Activated CD8-positive, alpha-beta memory T cell treated with anti-CD3 and anti-CD28 coated beads for 24 hours (primary cell): Measurements from ENCODE around the gene ARF3.

ENCODE experiments used
- DNase-seq: peaks from one replicate; pipeline ENCODE4 v3.0.0-alpha.2; 2020

ARF3 gene

DNA sequence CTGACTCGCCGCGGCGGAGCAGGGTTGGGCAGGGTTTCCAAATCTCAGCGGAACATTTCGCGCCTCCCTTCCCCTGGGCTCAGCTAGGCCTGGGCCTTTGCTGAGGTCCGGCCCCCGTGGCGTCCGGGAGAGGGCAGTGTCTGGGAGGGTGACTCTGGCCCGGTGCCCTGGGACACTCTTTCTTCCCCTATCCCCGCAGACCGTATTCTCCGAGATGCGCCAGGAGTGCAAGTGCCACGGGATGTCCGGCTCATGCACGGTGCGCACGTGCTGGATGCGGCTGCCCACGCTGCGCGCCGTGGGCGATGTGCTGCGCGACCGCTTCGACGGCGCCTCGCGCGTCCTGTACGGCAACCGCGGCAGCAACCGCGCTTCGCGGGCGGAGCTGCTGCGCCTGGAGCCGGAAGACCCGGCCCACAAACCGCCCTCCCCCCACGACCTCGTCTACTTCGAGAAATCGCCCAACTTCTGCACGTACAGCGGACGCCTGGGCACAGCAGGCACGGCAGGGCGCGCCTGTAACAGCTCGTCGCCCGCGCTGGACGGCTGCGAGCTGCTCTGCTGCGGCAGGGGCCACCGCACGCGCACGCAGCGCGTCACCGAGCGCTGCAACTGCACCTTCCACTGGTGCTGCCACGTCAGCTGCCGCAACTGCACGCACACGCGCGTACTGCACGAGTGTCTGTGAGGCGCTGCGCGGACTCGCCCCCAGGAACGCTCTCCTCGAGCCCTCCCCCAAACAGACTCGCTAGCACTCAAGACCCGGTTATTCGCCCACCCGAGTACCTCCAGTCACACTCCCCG, 23.9 kb upstream of the ARF3 start:
- peak; percentile 68 for DNase-seq

DNA sequence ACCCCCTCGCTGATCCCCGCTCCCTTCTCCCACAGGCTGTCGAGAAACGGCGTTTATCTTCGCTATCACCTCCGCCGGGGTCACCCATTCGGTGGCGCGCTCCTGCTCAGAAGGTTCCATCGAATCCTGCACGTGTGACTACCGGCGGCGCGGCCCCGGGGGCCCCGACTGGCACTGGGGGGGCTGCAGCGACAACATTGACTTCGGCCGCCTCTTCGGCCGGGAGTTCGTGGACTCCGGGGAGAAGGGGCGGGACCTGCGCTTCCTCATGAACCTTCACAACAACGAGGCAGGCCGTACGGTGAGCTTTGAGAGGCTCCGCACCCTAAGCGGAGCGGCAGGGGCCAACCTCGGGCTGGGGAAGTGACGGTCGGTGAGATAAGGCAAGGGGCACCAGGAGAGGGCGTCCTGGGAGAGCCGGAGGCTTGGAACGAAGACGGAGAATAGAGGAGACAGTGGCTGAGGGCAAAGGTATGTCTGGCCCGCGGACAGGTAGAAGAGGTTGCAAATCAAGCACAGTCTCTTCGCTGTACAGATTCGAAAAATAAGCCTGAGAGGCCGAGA, 23.2 kb upstream of the ARF3 start:
- peak; percentile 73 for DNase-seq

DNA sequence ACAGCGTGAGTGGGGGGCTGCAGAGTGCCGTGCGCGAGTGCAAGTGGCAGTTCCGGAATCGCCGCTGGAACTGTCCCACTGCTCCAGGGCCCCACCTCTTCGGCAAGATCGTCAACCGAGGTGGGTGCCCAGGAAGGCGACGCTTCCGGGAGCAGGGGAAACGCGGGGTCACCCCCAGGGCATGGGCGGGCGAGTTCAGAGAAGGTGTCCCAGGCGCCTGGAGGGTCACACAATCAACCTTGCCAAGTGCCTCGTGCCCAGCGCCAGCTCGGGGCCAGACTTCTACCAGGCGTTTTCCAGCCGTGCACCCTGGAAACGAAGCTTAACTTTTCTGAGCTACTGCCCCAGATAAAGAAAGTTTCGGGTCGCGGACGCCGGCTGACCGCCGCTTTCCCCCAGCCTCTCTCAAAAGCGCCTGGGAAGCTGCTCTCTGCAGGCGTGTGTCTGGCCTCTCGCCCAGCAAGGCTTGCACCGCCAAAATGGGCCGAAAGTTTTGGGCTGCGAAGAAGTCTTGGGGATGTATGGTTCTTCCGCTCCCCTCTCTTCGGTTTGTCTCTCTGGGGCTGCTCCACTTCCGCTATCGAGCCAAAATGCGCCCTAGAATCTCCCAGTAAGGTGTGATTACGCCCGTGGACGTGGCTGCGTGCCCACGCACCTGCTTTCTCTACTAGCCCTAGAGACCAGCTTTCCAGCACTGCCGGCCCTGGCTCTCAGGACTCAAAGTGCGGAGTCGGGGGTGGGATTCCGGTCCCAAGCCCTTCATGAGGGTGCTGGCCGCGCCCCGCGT, 22.5 kb upstream of the ARF3 start:
- peak; percentile 72 for DNase-seq

DNA sequence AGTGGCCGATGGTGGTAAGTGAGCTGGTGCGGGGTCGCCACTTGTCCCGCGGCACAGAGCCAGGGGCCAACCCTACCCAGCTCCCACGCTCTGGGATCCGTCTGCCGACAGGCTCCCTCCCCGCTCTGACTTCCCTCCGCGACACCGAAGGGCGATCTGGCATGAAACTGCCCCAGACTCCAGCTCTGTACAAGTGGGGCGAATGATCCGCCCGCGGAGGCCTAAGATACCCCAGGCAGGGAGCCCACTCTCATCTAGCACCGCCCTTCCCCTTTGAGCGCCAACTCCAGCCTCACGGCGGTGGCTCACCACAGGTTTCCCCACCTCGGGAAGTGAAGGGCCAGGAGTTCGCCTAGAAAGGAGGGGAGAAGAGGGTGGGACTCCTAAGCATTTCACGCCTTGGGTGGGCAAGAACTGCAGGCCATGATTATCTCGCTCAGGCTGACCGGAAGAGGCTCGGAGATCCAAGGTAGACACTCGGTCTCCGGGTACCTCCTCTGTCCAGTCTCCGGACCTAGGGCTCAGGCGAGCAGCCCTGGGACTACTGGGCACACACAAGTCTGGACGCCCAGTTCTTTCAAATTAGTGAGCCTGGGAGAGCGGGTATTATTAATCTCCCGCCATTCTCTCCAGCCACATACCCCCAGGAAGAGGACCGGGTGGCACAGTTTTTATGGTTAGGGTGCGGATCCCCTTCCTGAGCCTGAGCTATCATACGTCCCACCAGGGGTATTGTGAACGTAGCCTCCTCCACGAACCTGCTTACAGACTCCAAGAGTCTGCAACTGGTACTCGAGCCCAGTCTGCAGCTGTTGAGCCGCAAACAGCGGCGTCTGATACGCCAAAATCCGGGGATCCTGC, 21.7 kb upstream of the ARF3 start:
- peak; percentile 71 for DNase-seq

DNA sequence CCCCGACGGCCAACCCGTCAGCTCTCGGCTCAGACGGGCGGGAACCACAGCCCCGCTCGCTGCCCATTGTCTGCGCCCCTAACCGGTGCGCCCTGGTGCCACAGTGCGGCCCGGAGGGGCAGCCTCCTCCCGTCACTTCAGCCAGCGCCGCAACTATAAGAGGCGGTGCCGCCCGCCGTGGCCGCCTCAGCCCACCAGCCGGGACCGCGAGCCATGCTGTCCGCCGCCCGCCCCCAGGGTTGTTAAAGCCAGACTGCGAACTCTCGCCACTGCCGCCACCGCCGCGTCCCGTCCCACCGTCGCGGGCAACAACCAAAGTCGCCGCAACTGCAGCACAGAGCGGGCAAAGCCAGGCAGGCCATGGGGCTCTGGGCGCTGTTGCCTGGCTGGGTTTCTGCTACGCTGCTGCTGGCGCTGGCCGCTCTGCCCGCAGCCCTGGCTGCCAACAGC, 21.0 kb upstream of the ARF3 start, which contains the start of gene WNT1:
WNT1 (plus strand) TSS at position 32 of the 450 bp plus-strand sequence; CDS start at position 361, 329 bp downstream.
- peak; percentile 70 for DNase-seq

DNA sequence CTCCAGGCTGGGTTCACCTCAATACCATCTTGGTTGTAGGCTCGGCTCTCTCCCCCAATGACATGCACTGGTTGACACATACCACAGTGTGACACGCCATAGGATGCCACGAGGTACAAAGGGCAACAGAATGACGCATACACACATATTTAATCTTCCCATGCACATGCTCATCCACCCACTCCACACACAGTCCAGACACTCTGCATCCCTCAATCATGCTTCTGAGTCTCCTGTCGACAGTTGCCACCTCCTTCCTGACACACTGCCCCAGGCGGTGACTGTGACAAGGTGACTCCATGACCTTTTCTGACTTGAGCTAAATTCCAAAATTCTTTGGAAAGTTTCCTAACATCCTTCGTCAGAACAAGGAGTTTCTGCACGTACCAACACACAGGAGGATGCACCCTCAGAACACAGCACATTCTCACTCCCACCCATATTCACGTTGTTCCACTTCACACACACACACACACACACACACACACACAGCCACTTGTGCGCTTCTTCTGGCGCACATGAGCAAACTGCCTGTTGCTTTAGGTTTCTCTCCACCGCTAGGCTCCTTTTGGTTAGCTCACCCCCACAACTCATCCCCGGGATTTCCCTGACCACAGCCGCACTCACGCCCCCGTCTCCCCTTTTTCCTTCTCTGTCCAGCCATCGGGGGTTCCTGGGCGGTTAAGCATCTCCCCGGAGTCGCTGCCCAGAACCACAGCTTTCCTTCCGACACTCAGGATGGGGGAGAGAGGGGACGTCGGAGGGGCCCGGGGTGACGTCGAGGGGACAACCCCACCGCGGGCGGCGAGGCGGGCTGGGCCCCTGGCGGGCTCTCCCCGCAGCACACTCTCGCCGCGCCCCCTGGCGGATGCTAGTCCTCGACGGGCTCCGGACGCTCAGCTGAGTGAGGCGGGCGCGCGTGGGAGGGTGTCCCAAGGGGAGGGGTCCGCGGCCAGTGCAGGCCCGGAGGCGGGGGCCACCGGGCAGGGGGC, 20.3 kb upstream of the ARF3 start:
- DNase-seq: peak; percentile 93

DNA sequence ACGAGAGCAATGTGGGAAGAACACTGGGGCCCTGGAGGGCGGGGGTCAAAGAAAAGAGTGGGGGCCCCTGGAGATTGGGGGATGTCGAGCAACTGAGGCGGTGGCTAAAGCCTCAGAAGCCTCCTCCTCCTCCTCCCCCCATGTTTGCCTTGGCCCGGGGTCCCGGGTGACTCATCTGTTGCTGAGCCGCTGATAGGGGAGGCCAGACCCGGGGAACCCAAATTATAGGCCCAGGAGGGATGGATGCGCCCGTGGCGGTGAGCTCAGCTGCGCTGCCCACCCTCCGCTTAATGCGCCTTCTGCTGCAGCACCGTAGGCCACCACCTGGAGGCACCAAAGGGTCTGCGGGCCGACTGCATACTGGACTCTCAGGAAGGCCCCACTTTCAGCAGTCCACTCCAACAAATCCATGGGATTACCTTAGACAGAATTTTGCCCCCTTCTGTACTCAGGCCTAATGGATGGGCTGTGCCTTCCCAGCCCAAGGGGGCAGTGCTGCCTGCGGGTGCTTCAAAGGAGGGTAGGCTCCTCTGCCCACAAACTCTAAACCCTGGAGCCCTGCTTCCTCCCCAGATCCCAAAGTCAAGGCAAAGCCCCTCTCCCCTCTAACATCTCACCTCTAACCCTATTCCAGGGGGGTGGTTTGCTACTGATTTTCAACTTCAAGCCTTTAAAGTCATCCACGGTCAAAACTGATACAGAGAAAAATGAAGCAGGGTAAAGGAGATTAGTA, 16.8 kb upstream of the ARF3 start:
- DNase-seq: peak; percentile 73

DNA sequence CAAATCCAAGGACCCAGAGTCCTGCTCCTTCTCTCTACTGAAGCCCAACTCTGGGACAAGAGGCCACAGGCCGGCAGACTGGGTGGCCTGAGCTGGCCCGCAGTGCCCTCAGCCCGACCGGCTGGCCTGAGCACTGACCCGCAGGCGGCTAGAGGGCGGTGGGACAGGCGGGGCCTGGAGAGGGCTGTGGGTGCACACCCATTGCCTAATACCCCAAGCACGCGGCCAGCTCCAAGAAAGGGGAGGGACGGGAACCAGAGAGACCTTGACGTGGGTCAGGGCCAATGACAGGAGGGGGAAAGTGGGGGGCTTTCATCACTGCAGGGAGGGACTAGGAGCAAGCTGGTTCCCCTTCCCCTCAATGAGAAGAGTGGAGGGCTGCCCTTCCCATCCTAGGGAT, 16.2 kb upstream of the ARF3 start:
- no peak for DNase-seq

DNA sequence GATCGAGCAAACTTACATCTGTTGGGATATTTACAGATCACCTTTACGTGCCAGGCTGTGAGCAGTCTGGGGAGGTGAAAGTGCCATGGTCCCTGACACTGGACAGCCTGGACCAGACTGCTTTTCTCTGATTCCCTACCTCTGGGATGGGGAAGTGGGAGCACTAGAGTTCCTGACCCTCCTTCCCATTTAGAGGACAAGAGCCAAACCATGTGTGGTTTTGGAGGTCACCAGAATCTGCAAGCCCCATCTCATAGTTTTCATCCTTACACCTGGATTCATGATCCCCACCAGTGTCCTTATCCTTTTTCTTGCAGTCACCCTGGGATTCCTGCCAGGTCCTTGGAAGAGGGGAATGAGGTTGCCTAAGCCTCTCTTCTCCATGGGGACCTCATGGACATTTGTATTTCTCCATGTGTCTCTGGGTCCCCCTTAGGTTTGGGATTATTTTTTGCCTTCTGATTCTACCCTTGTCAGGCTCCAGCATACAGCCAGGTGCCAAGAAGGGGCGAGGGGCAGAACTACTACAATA, 15.7 kb upstream of the ARF3 start:
- DNase-seq: no peak

DNA sequence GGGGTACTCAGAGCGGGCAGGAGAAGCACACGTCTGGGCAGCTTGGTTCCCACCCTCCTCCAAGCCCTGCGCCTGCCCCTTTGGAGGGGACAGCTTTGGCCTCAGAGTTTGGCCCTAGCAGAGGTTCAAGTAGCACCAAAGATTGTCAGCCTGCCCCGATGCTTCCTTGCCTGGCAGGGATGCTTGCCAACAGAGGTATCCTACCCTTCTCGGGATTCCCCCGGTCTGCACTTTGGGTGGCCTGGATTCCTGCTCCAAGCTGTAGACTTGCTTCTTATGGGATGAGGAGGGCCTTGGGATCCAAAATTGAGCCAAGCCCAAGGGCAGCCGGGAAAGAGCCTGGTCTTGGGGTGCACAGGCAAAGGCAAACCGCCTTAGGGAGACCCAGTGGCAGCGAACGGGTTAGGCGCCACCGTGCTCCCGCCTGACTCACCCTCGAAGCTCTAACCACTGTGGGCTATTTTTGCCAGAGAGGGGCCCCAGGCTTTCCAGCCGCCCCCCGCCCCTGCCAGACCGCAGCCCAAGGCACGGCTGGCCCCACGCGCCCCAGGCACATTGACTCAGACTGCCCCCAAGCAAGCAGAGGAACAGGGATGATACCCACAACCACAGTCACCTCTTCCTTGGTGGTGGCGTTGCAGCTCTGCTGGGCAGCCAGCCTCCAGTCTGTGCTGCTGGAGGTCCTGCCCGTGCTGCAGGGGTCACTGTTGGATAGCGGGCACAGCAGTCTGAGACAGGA, 15.1 kb upstream of the ARF3 start:
- peak; percentile 76 for DNase-seq

DNA sequence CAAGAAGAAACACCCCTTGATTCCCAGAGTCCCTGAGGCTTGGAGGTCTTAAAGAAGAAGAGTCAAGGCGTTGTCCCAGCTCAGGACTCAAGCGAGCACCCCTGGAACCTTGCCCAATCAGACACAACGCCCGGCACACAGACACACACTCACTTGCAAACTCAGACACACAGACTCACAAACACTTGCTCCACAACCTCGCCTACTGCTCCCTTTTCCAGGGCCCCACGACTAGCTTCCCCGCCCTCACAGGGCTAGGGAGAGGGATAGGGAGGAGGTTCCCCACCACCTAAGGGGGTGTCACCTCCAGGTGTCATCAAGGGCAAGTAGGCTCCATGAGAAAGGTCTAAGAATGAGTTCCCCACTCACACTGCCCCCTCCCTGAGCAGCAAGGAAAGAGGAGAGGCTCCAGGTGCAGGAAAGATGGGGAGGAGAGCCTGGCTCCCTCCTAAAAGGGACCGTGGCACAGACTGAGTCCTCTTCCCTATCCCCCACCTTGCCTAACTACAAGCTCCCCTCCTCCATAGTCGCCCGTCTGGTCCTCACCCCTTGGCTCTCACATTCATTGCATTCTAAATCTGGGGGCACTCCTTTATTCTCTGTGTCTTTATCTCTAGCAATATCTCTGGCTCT, 13.5 kb upstream of the ARF3 start:
- DNase-seq: peak; percentile 61

DNA sequence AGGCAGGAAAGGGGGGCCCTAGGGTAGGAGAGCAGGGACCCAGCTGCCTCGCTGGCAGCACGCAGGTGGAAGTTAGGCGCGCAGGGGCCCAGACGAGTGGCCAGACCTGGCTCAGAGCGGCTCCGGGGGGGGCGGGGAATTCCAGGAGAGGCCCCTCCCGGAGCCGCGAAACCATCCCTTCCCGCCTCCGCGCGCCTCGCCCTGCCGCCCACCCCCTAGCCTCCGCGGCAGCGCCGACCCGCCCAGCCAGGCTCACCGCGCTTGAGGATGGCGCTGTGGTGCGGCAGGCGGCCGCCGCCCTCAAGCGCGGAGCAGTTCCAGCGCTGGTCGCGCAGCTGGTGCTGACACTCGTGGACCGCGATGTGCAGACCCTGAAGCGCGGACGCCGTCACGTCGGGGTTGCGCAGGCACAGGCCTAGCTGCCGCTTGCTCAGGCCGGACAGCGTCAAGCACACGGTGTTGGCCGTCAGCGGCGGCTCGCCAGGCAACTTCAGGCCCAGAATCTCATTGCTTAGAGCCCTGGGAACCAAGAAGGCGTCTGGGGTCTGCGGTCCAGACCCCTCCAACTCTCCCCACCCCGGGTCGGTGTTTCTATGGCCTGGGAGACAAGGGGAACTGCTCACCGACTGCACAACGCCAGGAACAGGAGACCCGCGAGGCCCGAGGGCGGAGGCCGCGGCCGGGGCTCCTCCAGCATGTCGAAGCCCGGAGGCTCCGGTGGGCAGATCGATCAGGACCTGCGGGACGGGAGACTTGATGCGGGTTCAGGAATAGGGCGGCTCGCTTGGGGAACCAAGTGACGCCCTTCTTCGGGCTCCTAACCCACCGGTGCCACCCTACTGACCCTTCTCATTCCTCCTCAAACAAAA, 12.8 kb upstream of the ARF3 start:
- DNase-seq: peak; percentile 72

DNA sequence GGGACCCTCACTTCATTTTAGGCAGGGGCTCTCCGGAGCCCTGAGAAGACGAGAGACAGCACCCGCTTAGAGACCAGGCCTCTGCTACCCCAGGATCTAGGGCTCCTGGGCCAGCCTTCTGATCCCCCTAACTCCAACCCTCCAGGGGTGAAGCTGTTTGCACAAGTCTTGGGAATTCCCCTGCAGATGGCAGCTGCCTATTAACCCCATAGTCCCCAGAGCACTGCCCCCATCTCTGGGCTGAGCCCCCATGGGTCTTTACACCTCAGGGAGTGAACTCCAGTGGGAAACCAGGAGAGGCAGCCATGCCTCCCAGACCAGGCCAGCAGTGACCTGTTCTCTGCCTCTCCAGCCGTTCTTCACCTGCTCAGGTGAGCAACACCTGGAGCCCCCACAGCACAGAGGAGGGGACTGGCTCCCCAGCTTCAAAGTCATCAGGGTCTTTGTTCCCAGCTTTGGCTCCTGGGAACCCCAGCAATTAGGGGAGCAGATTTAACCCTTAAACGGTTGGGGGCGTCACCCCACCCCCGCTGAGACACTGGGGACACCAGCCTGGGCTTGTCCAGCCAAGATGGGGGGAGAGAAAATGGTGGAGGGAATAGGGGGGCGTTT, 12.0 kb upstream of the ARF3 start:
- DNase-seq: no peak

DNA sequence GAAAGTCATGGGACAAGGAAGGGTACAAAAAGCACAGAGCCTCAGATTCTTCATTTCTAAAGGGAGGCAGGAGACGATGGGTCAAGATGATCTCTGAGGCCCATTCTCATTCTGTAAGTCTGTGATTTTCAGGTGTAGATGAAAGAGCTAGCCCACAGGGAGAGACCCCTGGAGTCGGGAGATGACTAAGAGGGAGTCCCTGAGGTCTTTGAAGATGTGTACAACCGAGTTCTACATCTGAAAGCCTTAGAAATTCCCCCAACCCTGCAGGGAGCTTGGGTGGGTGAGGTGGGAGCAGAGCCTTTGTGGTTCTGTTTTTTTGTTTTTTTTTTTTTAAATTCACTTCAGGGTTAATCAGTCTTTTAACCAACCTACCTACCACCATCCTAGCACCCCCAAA, 11.2 kb upstream of the ARF3 start:
- DNase-seq: no peak

DNA sequence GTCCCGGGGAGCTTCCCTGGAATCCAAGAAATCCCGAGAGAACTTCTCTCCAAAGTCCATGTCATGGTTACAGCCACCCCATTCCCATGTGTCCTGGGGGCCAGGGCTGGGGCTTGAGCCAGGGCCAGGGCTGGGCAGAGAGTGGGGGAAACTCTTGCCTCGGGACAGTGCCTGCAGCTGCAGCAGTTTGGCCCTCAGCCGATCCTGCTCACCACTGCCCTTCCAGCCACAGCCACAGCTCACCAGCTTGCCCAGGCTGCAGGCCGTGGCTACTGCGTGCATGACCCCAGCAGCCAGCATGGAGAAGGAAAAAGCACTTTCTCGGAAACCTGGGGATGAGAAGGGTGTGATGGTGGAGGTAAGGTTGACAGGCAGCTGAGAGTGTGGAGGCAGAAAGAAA, 10.7 kb upstream of the ARF3 start:
- DNase-seq: no peak

DNA sequence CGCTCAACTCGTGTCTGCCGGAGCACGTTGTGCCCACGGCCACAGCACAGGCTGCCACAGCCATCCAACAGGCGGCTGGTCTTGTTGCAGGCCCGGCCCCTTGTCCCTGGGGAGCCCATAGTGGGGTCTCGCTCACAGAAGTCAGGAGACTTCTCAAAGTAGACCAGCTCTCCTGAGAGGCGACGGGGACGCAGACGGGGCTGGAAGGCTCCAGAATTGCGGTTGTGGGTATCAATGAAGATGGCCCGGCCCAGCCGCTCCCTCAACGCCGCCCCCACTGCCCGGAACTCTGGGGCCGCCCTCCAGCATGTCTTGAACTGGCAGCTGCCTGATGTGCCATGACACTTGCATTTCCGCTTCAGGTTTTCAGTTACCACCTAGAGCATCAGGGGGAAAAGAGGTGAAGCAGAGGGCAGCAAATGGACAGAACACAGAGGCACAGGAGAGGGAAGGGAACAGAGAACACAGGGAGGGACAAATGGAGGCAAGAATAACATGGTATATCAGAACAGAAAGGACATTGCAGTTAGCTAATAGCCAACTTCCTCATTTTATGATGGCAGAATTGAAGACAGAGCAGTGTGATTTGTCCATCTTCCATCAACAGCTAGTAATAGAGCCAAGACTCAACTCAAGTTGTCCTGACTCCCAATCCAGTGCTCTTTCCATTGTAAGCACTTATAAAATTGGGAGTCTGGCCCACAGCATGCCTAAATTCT, 9.0 kb upstream of the ARF3 start:
- DNase-seq: no peak

DNA sequence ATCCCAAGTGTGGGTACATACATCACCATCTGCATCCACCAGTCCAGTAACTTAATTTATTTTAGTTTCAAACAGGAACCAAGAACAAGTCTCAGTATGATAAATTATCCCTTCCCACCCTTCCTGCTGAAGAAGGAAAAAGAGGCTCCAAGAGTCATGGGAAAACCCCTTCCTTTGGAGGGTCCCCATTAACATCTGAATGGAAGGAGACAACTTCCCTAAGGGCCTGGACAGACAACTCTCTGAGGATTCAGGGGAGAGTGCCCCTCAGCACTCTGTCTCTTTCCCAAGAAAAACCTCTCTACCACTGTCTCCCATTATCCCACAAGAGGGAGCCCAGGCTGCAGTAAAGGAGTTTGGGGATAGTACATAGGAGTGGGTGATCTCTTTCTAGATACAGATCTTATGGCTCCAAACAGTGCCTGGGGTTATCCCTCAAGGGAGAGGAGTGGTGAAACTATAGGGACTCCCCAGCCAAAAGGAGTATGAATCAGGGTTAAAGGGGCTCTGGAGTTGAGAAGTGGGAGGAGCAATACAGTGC, 8.1 kb upstream of the ARF3 start:
- no peak for DNase-seq
